KMS-11 (cell line): ENCODE data around the gene TBC1D30.

Source experiments
- H2AFZ ChIP-seq: fragments of 200-600 bp; sonication (generic); 2 replicates; pipeline ENCODE4 v1.6.1; 2016; ENCODE audit warnings: antibody characterized with exemption, mixed run types, low read depth
- H3K27ac ChIP-seq: fragments of 200-600 bp; sonication (generic); 2 replicates; pipeline ENCODE4 v1.6.1; 2016; ENCODE audit warnings: mild to moderate bottlenecking, mixed run types
- H3K27me3 ChIP-seq: fragments of 200-600 bp; sonication (generic); 2 replicates; pipeline ENCODE4 v1.6.1; 2017; ENCODE audit warnings: mild to moderate bottlenecking, low read depth, mixed run types, moderate library complexity; ENCODE audit not compliant: insufficient read depth
- H3K36me3 ChIP-seq: fragments of 200-600 bp; sonication (generic); 2 replicates; pipeline ENCODE4 v1.6.1; 2017; ENCODE audit warnings: mild to moderate bottlenecking, mixed run types; ENCODE audit not compliant: insufficient read depth
- H3K4me1 ChIP-seq: fragments of 200-600 bp; sonication (generic); 2 replicates; pipeline ENCODE4 v1.6.1; 2016; ENCODE audit warnings: mild to moderate bottlenecking, low read depth, mixed run types; ENCODE audit not compliant: poor library complexity, severe bottlenecking
- H3K4me2 ChIP-seq: fragments of 200-600 bp; sonication (generic); 2 replicates; pipeline ENCODE4 v1.7.0; 2016; ENCODE audit warnings: mild to moderate bottlenecking, mixed run types
- H3K4me3 ChIP-seq: fragments of 200-600 bp; sonication (generic); IDR thresholded peaks from 2 replicates; pipeline ENCODE4 v1.6.1; 2017; ENCODE audit warnings: low read depth, low read length, mixed read lengths; ENCODE audit not compliant: insufficient read depth
- H3K79me2 ChIP-seq: fragments of 200-600 bp; sonication (generic); 2 replicates; pipeline ENCODE4 v1.6.1; 2016; ENCODE audit warnings: low read depth, mixed run types; ENCODE audit not compliant: insufficient read depth
- H3K9ac ChIP-seq: fragments of 200-600 bp; sonication (generic); 2 replicates; pipeline ENCODE4 v1.6.1; 2016; ENCODE audit warnings: mild to moderate bottlenecking, mixed run types
- H4K20me1 ChIP-seq: fragments of 200-600 bp; sonication (generic); 2 replicates; pipeline ENCODE4 v1.6.1; 2016; ENCODE audit warnings: mild to moderate bottlenecking, mixed run types; ENCODE audit not compliant: insufficient read depth
- CTCF ChIP-seq: fragments of 200-600 bp; sonication (generic); conservative IDR thresholded peaks from 2 replicates; pipeline ENCODE4 v1.6.1; 2017; ENCODE audit warnings: low read depth, mild to moderate bottlenecking, antibody characterized with exemption, low read length, moderate library complexity, mixed read lengths

TBC1D30 gene

GRCh38 chr12:64824130-64824499 is 332 bp upstream of the TBC1D30 start:
- Histone ChIP-seq H3K27ac (peak overlapping the region; percentile 30; the same call in 1 of the 2 replicates), H4K20me1 (no peaks in the 10 kb centered on the region), H3K79me2 (no peaks in the 10 kb centered on the region), H3K9ac (peak overlapping the region; percentile 60; the same call in 1 of the 2 replicates), H3K36me3 (no peaks in the 10 kb centered on the region), H2AFZ (peak overlapping the region; percentile 87), H3K4me1 (peaks cover 14% of the 10 kb centered on the region), H3K4me2 (peak overlapping the region; percentile 92), H3K27me3 (no peaks in the 10 kb centered on the region), H3K4me3 (no peak overlapping the region)
- no peak for TF ChIP-seq CTCF

- Histone ChIP-seq H3K4me1 (peaks cover 14% of the 10 kb centered on the region), H3K36me3 (no peaks in the 10 kb centered on the region), H3K9ac (peak overlapping the region; percentile 60), H3K4me3 (no peak overlapping the region), H3K27me3 (no peaks in the 10 kb centered on the region), H3K4me2 (peak overlapping the region; percentile 92), H3K27ac (0 out of 2 replicates have a peak overlapping the region, but pooled peaks have one; percentile 30), H3K79me2 (no peaks in the 10 kb centered on the region), H2AFZ (peak overlapping the region; percentile 87), H4K20me1 (no peaks in the 10 kb centered on the region)
- TF ChIP-seq CTCF = no peak
Observed at GRCh38 chr12:64825143-64826021, 935 bp downstream of the TBC1D30 start.

- Histone ChIP-seq H3K27ac (no peak overlapping the region), H3K4me3 (no peak overlapping the region), H3K9ac (no peak overlapping the region), H3K4me2 (no peak overlapping the region), H3K27me3 (no peaks in the 10 kb centered on the region), H2AFZ (no peak overlapping the region), H4K20me1 (no peaks in the 10 kb centered on the region), H3K36me3 (no peaks in the 10 kb centered on the region), H3K79me2 (no peaks in the 10 kb centered on the region), H3K4me1 (peaks cover 14% of the 10 kb centered on the region)
- no peak for TF ChIP-seq CTCF
Observed at GRCh38 chr12:64826234-64826633, 1.8 kb downstream of the TBC1D30 start.

GRCh38 chr12:64828713-64829112 is 4.3 kb downstream of the TBC1D30 start:
- H3K4me2 ChIP-seq = no peak overlapping the region
- no peaks in the 10 kb centered on the region for H3K79me2 ChIP-seq
- no peak for TF ChIP-seq CTCF
- no peak overlapping the region for H3K4me3 ChIP-seq
- H3K27ac ChIP-seq = no peak overlapping the region
- no peak overlapping the region for H2AFZ ChIP-seq
- no peak overlapping the region for H3K9ac ChIP-seq
- H3K4me1 ChIP-seq = peaks cover 7% of the 10 kb centered on the region
- H3K36me3 ChIP-seq = no peaks in the 10 kb centered on the region
- no peaks in the 10 kb centered on the region for H3K27me3 ChIP-seq
- H4K20me1 ChIP-seq = no peaks in the 10 kb centered on the region
